Stimulated activated CD8-positive, alpha-beta memory T cell treated with anti-CD3 and anti-CD28 coated beads, Interleukin-15, amount 100 ng/mL, for 24 hours (primary cell): ENCODE results near the gene ROR1.
"Not testable (repeated sequence)": the region's sequence is repeated elsewhere in the genome, so short reads cannot be mapped to it uniquely, and the experiment has no call there.

Experiments
- DNase-seq: peaks from one replicate; pipeline ENCODE4 v3.0.0-alpha.2; 2020; ENCODE audit warnings: low read depth

ROR1 gene

GRCh38 chr1:63825111-63825510 lies 51.3 kb downstream of the ROR1 start:
- no peak for DNase-seq

GRCh38 chr1:63826246-63826861 lies 52.5 kb downstream of the ROR1 start:
- not testable (repeated sequence) for DNase-seq

GRCh38 chr1:63827411-63828321 lies 53.8 kb downstream of the ROR1 start:
- no peak for DNase-seq

- DNase-seq: no peak
These were observed 54.7 kb downstream of the ROR1 start for GRCh38 chr1:63828322-63829044.

- DNase-seq: no peak
These were observed 55.8 kb downstream of the ROR1 start for GRCh38 chr1:63829349-63830327.

GRCh38 chr1:63831409-63831808 lies 57.6 kb downstream of the ROR1 start:
- no peak for DNase-seq

GRCh38 chr1:63833363-63834119 lies 59.7 kb downstream of the ROR1 start:
- DNase-seq: no peak

- no peak for DNase-seq
These were observed 61.3 kb downstream of the ROR1 start for GRCh38 chr1:63835128-63835527.

- DNase-seq: no peak
These were observed 62.6 kb downstream of the ROR1 start for GRCh38 chr1:63836374-63836773.

GRCh38 chr1:63836830-63837229 lies 63.0 kb downstream of the ROR1 start:
- no peak for DNase-seq

GRCh38 chr1:63843010-63843409 lies 69.2 kb downstream of the ROR1 start:
- DNase-seq: no peak

- no peak for DNase-seq
These were observed 70.1 kb downstream of the ROR1 start for GRCh38 chr1:63843884-63844283.

- no peak for DNase-seq
These were observed 71.5 kb downstream of the ROR1 start for GRCh38 chr1:63845346-63845745.

GRCh38 chr1:63847308-63847910 lies 73.6 kb downstream of the ROR1 start:
- no peak for DNase-seq

- no peak for DNase-seq
These were observed 74.9 kb downstream of the ROR1 start for GRCh38 chr1:63848733-63849132.

GRCh38 chr1:63849149-63849548 lies 75.3 kb downstream of the ROR1 start:
- DNase-seq: no peak

GRCh38 chr1:63854091-63854490 lies 80.3 kb downstream of the ROR1 start:
- DNase-seq: no peak

GRCh38 chr1:63855942-63856341 lies 82.1 kb downstream of the ROR1 start:
- no peak for DNase-seq

- DNase-seq: no peak
These were observed 83.1 kb downstream of the ROR1 start for GRCh38 chr1:63856924-63857323.

GRCh38 chr1:63857478-63857877 lies 83.7 kb downstream of the ROR1 start:
- no peak for DNase-seq
